IPS DF 19.7 (cell line): ENCODE measurements around the gene PRR5L.
"Not testable (repeated sequence)": the region's sequence is repeated elsewhere in the genome, so short reads cannot be mapped to it uniquely, and the experiment has no call there.

Source experiments
- DNase-seq: peaks from one replicate; pipeline ENCODE4 v3.0.0-alpha.2; 2013; ENCODE audit warnings: low read depth, low spot score

PRR5L gene

GRCh38 chr11:36280531-36280930 lies 15.6 kb upstream of the PRR5L start:
- DNase-seq, result no peak

GRCh38 chr11:36281850-36282249 lies 14.2 kb upstream of the PRR5L start:
- no peak for DNase-seq

- DNase-seq, result no peak
Observed at GRCh38 chr11:36282926-36283325, 13.2 kb upstream of the PRR5L start.

GRCh38 chr11:36288442-36289225 lies 7.5 kb upstream of the PRR5L start:
- DNase-seq, result no peak

- DNase-seq, result peak; percentile 89
Observed at GRCh38 chr11:36289226-36289852, 6.7 kb upstream of the PRR5L start, which contains the start of gene COMMD9. Gene COMMD9 (minus strand): TSS chr11:36289424. CDS start chr11:36289412, 12 bp downstream.

GRCh38 chr11:36292311-36292722 lies 3.8 kb upstream of the PRR5L start:
- no peak for DNase-seq

- no peak for DNase-seq
Observed at GRCh38 chr11:36296884-36297543, 926 bp downstream of the PRR5L start.

GRCh38 chr11:36300650-36301049 lies 4.6 kb downstream of the PRR5L start:
- no peak for DNase-seq

- DNase-seq, result no peak
Observed at GRCh38 chr11:36304351-36304750, 8.3 kb downstream of the PRR5L start.

GRCh38 chr11:36305047-36305446 lies 9.0 kb downstream of the PRR5L start:
- DNase-seq, result no peak

GRCh38 chr11:36306888-36307287 lies 10.8 kb downstream of the PRR5L start:
- no peak for DNase-seq

- no peak for DNase-seq
Observed at GRCh38 chr11:36308577-36308976, 12.5 kb downstream of the PRR5L start.

- DNase-seq, result no peak
Observed at GRCh38 chr11:36309779-36310178, 13.7 kb downstream of the PRR5L start.

- DNase-seq, result no peak
Observed at GRCh38 chr11:36311926-36312595, 16.0 kb downstream of the PRR5L start.

- DNase-seq, result no peak
Observed at GRCh38 chr11:36312611-36313472, 16.8 kb downstream of the PRR5L start.

- DNase-seq, result no peak
Observed at GRCh38 chr11:36313750-36314433, 17.8 kb downstream of the PRR5L start.

GRCh38 chr11:36314434-36314767 lies 18.3 kb downstream of the PRR5L start:
- DNase-seq, result no peak

GRCh38 chr11:36316049-36316448 lies 20.0 kb downstream of the PRR5L start:
- no peak for DNase-seq

GRCh38 chr11:36317992-36318391 lies 21.9 kb downstream of the PRR5L start:
- DNase-seq, result no peak

GRCh38 chr11:36324956-36325355 lies 28.9 kb downstream of the PRR5L start:
- DNase-seq, result not testable (repeated sequence)

- DNase-seq, result not testable (repeated sequence)
Observed at GRCh38 chr11:36325403-36325802, 29.3 kb downstream of the PRR5L start.
